Left cardiac atrium (tissue), 4 donors: ENCODE measurements around the gene MEIS1. TPM values are rescaled to one million over a fixed set of nuclear protein-coding genes. Genes with fewer than 3 reads are reported as not detected.

ENCODE experiments used
- ATAC-seq, 2 donors: fragments of 200-7000 bp; cut with Tn5 transposase; one replicate each; pipeline ENCODE4 v1.9.1; 2020; ENCODE audit warnings: mild to moderate bottlenecking in 2 of 2, moderate library complexity in 2 of 2
- DNase-seq: peaks from one replicate; pipeline ENCODE4 v3.0.0-alpha.2; 2020
- intact Hi-C, 2 donors: fragments of 100-400 bp; cut with DNase I; formaldehyde crosslinking; loops; one replicate each; pipeline versions ENCODE4 v1.14.1 to v1.15.1; 2022 to 2023
- total RNA-seq, 2 donors: library from RNA; stranded (reverse); fragmentation: NEBNext Ultra II Directional; extraction: Animal tissue kit (Norgen Biotek cat#: 25700); gene quantifications; one replicate each; pipeline ENCODE4 v1.2.1, GENCODE V29; 2021
- donor health status: DM: no; HTN: yes; CAD: no.
- donor health status: DM: no; HTN: yes; CAD: no; lungs with severe emphysema.
- donor health status: DM: yes; HTN: yes; CAD: no.
- donor health status: Dilated cardiomyopathy.

MEIS1 gene
- total RNA-seq, 2 donors from 2014 or later, result 32.4 to 36.1 TPM

GRCh38 chr2:66580166-66581049, 145.5 kb downstream of the MEIS1 start:
- ATAC-seq (no peak), DNase-seq (no peak)
- intact Hi-C loops, result no loop called here

- intact Hi-C loops, result no loop called here
- DNase-seq (no peak), ATAC-seq (peak in 1 of 2 donors; percentile 6)
These were observed 146.6 kb downstream of the MEIS1 start for GRCh38 chr2:66581339-66582103.

GRCh38 chr2:66582104-66582986, 147.4 kb downstream of the MEIS1 start:
- ATAC-seq (no peak), DNase-seq (no peak)
- intact Hi-C loops, result no loop called here

- DNase-seq (no peak), ATAC-seq (no peak)
- intact Hi-C loops, result no loop called here
These were observed 148.3 kb downstream of the MEIS1 start for GRCh38 chr2:66582987-66583880.

- ATAC-seq, result no peak
- no peak for DNase-seq
- intact Hi-C loops, result no loop called here
These were observed 149.0 kb downstream of the MEIS1 start for GRCh38 chr2:66583881-66584280.

- intact Hi-C loops, result no loop called here
These were observed 150.7 kb downstream of the MEIS1 start for GRCh38 chr2:66585587-66585986.

GRCh38 chr2:66587216-66587615, 152.3 kb downstream of the MEIS1 start:
- ATAC-seq (no peak), DNase-seq (no peak)
- intact Hi-C loops, result no loop called here

More at GRCh38 chr2:66585587-66585986, 150.7 kb downstream of the MEIS1 start:
- DNase-seq, result no peak
- no peak for ATAC-seq

- intact Hi-C loops, result no loop called here
- DNase-seq (no peak), ATAC-seq (no peak)
These were observed 159.1 kb downstream of the MEIS1 start for GRCh38 chr2:66594001-66594400.

GRCh38 chr2:66595556-66595955, 160.6 kb downstream of the MEIS1 start:
- no peak for DNase-seq
- intact Hi-C loops, result no loop called here
- no peak for ATAC-seq

GRCh38 chr2:66596256-66596655, 161.3 kb downstream of the MEIS1 start:
- ATAC-seq, result no peak
- no peak for DNase-seq
- intact Hi-C loops, result no loop called here

- ATAC-seq, result no peak
- intact Hi-C loops, result no loop called here
- DNase-seq, result no peak
These were observed 166.7 kb downstream of the MEIS1 start for GRCh38 chr2:66601624-66602023.

GRCh38 chr2:66602341-66602740, 167.4 kb downstream of the MEIS1 start:
- DNase-seq (no peak), ATAC-seq (no peak)
- intact Hi-C loops, result no loop called here

GRCh38 chr2:66604326-66604725, 169.4 kb downstream of the MEIS1 start:
- ATAC-seq, result no peak
- intact Hi-C loops, result no loop called here
- no peak for DNase-seq

GRCh38 chr2:66604976-66605375, 170.1 kb downstream of the MEIS1 start:
- intact Hi-C loops, result no loop called here
- DNase-seq, result no peak
- no peak for ATAC-seq

- ATAC-seq, result no peak
- intact Hi-C loops, result no loop called here
- no peak for DNase-seq
These were observed 172.2 kb downstream of the MEIS1 start for GRCh38 chr2:66607152-66607551.
